Memory B cell (primary cell): ENCODE results near the gene TMEM38B.
"Not testable (repeated sequence)": the region's sequence is repeated elsewhere in the genome, so short reads cannot be mapped to it uniquely, and the experiment has no call there.

Experiments used
- ATAC-seq: fragments of 150-1000 bp; cut with Tn5 transposase; 2 replicates; pipeline ENCODE4 v1.10.0; 2021; ENCODE audit warnings: low read depth, mild to moderate bottlenecking, moderate library complexity
- DNase-seq, 2 donors: peaks; one replicate each; pipeline ENCODE4 v3.0.0; 2022; ENCODE audit warnings: low spot score in 2 of 2
- H3K27ac Mint-ChIP-seq: one replicate; pipeline ENCODE4 v1.8.0; 2022; ENCODE audit warnings: mild to moderate bottlenecking, moderate library complexity, mixed read lengths
- H3K27me3 Mint-ChIP-seq: one replicate; pipeline ENCODE4 v1.8.0; 2022; ENCODE audit warnings: mixed read lengths
- H3K36me3 Mint-ChIP-seq: one replicate; pipeline ENCODE4 v1.8.0; 2022; ENCODE audit warnings: mild to moderate bottlenecking, mixed read lengths
- H3K4me1 Mint-ChIP-seq: one replicate; pipeline ENCODE4 v1.8.0; 2022; ENCODE audit warnings: mixed read lengths
- H3K4me3 Mint-ChIP-seq: one replicate; pipeline ENCODE4 v1.8.0; 2022; ENCODE audit warnings: mild to moderate bottlenecking, moderate library complexity, mixed read lengths
- H3K9me3 Mint-ChIP-seq: one replicate; pipeline ENCODE4 v1.8.0; 2022; ENCODE audit warnings: mixed read lengths

The TMEM38B gene

DNA sequence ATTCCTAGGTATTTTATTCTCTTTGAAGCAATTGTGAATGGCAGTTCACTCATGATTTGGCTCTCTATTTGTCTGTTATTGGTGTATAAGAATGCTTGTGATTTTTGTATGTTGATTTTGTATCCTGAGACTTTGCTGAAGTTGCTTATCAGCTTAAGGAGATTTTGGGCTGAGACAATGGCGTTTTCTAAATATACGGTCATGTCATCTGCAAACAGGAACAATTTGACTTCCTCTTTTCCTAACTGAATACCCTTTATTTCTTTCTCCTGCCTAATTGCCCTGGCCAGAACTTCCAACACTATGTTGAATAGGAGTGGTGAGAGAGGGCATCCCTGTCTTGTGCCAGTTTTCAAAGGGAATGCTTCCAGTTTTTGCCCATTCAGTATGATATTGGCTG is 92.5 kb downstream of the TMEM38B start:
- not testable (repeated sequence) for H3K4me1 Mint-ChIP-seq, H3K27ac Mint-ChIP-seq, H3K27me3 Mint-ChIP-seq, ATAC-seq, DNase-seq, H3K4me3 Mint-ChIP-seq
- Mint-ChIP-seq H3K36me3 (peaks cover 55% of the 10 kb centered on the region), H3K9me3 (peaks cover 16% of the 10 kb centered on the region)

DNA sequence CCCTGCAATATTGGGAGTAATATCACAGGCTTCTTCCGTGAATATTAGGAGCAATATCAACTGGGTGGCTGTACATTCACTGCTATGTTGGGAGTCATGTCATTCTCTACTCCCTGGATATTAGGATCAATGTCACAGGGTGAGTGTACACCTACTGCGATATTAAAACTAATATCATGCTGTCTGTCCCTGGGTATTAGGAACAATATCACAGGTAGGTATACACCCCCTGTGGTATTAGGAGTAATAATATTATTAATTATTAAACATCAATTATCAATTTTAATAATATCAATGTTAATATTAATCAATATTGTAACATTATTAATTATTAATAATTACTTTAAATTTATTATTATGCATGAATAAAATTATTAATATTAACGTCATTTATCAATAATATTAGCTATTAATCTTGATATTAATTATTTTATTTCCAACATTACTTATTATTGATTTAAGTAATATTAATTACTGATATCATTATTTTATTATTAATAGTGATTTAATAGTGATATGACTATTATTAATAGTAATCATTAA is 121.9 kb downstream of the TMEM38B start:
- Mint-ChIP-seq H3K27me3 (no peaks in the 10 kb centered on the region), H3K27ac (no peak overlapping the region), H3K9me3 (peaks cover 13% of the 10 kb centered on the region), H3K4me3 (no peak overlapping the region), H3K36me3 (peaks cover 4% of the 10 kb centered on the region), H3K4me1 (no peaks in the 10 kb centered on the region)
- DNase-seq (no peak), ATAC-seq (no peak)

DNA sequence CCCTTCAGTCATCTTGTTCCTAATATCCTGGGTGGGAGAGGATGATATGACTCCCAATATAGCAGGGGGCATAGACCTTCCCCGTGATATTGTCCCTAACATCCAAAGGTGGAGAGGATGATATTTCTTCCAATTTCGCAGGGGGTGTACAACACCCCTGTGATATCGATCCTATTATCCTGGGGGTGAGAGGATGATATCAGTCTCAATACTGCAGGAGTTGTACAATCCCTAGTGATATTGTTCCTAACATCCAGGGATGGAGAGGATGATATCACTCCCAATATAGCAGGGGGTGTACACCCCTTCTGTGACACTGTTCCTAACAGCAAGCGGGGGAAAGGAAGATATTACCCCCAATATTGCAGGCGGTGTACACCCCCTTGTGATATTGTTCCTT is 122.6 kb downstream of the TMEM38B start:
- H3K4me3 Mint-ChIP-seq, result no peak overlapping the region
- H3K27ac Mint-ChIP-seq, result no peak overlapping the region
- peaks cover 4% of the 10 kb centered on the region for H3K36me3 Mint-ChIP-seq
- H3K27me3 Mint-ChIP-seq, result no peaks in the 10 kb centered on the region
- no peaks in the 10 kb centered on the region for H3K4me1 Mint-ChIP-seq
- ATAC-seq (no peak), DNase-seq (no peak)
- H3K9me3 Mint-ChIP-seq, result peaks cover 10% of the 10 kb centered on the region

DNA sequence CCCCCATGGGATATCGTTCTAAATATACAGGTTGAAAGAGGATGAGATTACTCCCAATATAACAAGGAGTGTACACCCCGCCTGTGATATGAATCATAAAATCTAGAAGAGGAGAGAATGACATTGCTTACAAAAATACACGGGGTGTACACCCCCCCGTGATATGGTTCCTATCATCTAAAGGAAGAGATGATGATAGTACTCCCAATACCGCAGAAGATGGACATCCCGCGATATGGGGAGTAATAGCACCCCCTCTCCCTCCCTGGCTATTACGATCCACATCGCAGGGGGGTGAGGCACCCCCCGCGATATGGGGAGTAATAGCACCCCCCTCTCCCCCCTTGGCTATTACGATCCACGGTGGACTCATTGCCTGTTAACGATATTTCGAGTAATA is 124.6 kb downstream of the TMEM38B start:
- Mint-ChIP-seq H3K4me3 (no peak overlapping the region), H3K27me3 (no peaks in the 10 kb centered on the region), H3K36me3 (peaks cover 4% of the 10 kb centered on the region), H3K27ac (no peak overlapping the region), H3K9me3 (peaks cover 12% of the 10 kb centered on the region), H3K4me1 (no peaks in the 10 kb centered on the region)
- ATAC-seq, result no peak
- no peak for DNase-seq

DNA sequence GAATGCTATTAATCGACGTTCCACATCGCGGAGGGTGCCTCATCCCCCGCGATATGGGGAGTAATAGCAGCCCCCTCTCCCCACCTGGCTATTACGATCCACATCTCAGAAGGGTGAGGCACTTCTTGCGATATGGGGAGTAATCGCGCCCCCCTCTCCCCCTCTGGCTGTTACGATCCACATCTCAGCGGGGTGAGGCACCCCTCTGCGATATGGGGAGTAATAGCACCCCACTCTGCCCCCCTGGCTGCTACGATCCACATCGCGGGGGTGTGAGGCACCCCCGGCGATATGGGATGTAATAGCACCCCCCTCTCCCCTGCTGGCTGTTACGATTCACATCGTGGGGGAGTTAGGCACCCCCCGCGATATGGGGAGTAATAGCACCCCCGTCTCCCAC is 128.5 kb downstream of the TMEM38B start:
- Mint-ChIP-seq H3K27ac (no peak overlapping the region), H3K27me3 (peaks cover 1% of the 10 kb centered on the region), H3K36me3 (peaks cover 3% of the 10 kb centered on the region), H3K9me3 (peaks cover 12% of the 10 kb centered on the region), H3K4me3 (no peak overlapping the region), H3K4me1 (no peaks in the 10 kb centered on the region)
- ATAC-seq, result no peak
- no peak for DNase-seq
